HEK293 (cell line): ENCODE data around the gene ANKRD16.
A peak's percentile ranks its signal among the peaks of the same experiment; 100 is the strongest.

Experiments used
- CTCF ChIA-PET: fragments of 350-600 bp; formaldehyde crosslinking; extraction: SDS; loops from one replicate; lab custom pipeline; 2021; ENCODE audit warnings: antibody characterized with exemption; lab: Yijun Ruan, JAX
- POLR2A ChIA-PET: fragments of 300-600 bp; formaldehyde crosslinking; extraction: SDS; loops from one replicate; lab custom pipeline; 2020; ENCODE audit warnings: antibody characterized with exemption, inconsistent platforms; lab: Yijun Ruan, JAX
- H3K27ac ChIP-seq: fragments of 200-500 bp; sonication (Bioruptor generic); 2 replicates; pipeline ENCODE4 v1.5.1; 2014; ENCODE audit warnings: low read depth, low read length, control low read depth, inconsistent platforms; ENCODE audit errors: extremely low read depth
- H3K36me3 ChIP-seq, 2 experiments: fragments of 200-500 bp in 1 of 2; sonication (Bioruptor generic) in 1 of 2; 1 replicate in 1 of 2; 2 replicates in 1 of 2; pipeline ENCODE4 v1.5.1; 2014 to 2017; ENCODE audit warnings: inconsistent platforms in 2 of 2, low read length in 2 of 2; ENCODE audit not compliant: control insufficient read depth in 2 of 2, insufficient read depth in 1 of 2
- H3K4me1 ChIP-seq: fragments of 200-500 bp; sonication (Bioruptor generic); 2 replicates; pipeline ENCODE4 v1.5.1; 2014; ENCODE audit warnings: mild to moderate bottlenecking, low read length, inconsistent platforms; ENCODE audit not compliant: control insufficient read depth, insufficient read depth
- H3K4me3 ChIP-seq: 2 replicates; pipeline ENCODE4 v1.5.1; 2011; ENCODE audit warnings: low read depth, mild to moderate bottlenecking, control low read depth, low read length, moderate library complexity
- H3K9me3 ChIP-seq: fragments of 200-500 bp; sonication (Bioruptor generic); 2 replicates; pipeline ENCODE4 v1.5.1; 2014; ENCODE audit warnings: low read depth, low read length, inconsistent platforms; ENCODE audit not compliant: control insufficient read depth, insufficient read depth
- BCL11A ChIP-seq: fragments of 450-650 bp; formaldehyde crosslinking; IDR thresholded peaks from 2 replicates; pipeline ENCODE4 v1.5.1; 2016; ENCODE audit warnings: low read depth, missing biosample characterization, missing genetic modification characterization
- EGR2 ChIP-seq: fragments of 450-650 bp; formaldehyde crosslinking; IDR thresholded peaks from 2 replicates; pipeline ENCODE4 v1.5.1; 2016; ENCODE audit warnings: low read depth, missing biosample characterization, missing genetic modification characterization
- GLIS2 ChIP-seq: fragments of 450-650 bp; formaldehyde crosslinking; IDR thresholded peaks from 2 replicates; pipeline ENCODE4 v1.5.1; 2016; ENCODE audit warnings: missing biosample characterization, missing genetic modification characterization
- HOXA7 ChIP-seq: sonication (generic); formaldehyde crosslinking; IDR thresholded peaks from 2 replicates; pipeline ENCODE4 v1.8.1; 2022; ENCODE audit warnings: missing genetic modification reagents, borderline replicate concordance
- HOXD13 ChIP-seq: sonication (generic); formaldehyde crosslinking; IDR thresholded peaks from 2 replicates; pipeline ENCODE4 v1.8.0; 2022; ENCODE audit warnings: missing genetic modification reagents, borderline replicate concordance
- IKZF3 ChIP-seq: fragments of 450-650 bp; IDR thresholded peaks from 2 replicates; pipeline ENCODE4 v1.5.0; 2018; ENCODE audit warnings: missing biosample characterization, mild to moderate bottlenecking, missing genetic modification characterization, moderate library complexity
- MYNN ChIP-seq: fragments of 450-650 bp; formaldehyde crosslinking; IDR thresholded peaks from 2 replicates; pipeline ENCODE4 v1.5.1; 2016; ENCODE audit warnings: missing biosample characterization, missing genetic modification characterization, borderline replicate concordance
- OSR2 ChIP-seq: fragments of 450-650 bp; formaldehyde crosslinking; IDR thresholded peaks from 2 replicates; pipeline ENCODE4 v1.5.1; 2016; ENCODE audit warnings: missing biosample characterization, missing genetic modification characterization
- SETDB1 ChIP-seq: IDR thresholded peaks from one replicate; pipeline ENCODE4 v1.6.1; 2017; ENCODE audit warnings: mild to moderate bottlenecking, low read length, moderate library complexity, mixed read lengths; ENCODE audit not compliant: insufficient read length
- TRIM28 ChIP-seq: IDR thresholded peaks from 2 replicates; pipeline ENCODE4 v1.6.1; 2011; ENCODE audit warnings: low read length, control low read depth, borderline replicate concordance
- TSHZ1 ChIP-seq: fragments of 450-650 bp; formaldehyde crosslinking; IDR thresholded peaks from 2 replicates; pipeline ENCODE4 v1.5.1; 2016; ENCODE audit warnings: missing biosample characterization, missing genetic modification characterization, borderline replicate concordance
- ZBTB17 ChIP-seq: fragments of 450-650 bp; formaldehyde crosslinking; IDR thresholded peaks from 2 replicates; pipeline ENCODE4 v1.5.1; 2016; ENCODE audit warnings: missing biosample characterization, missing genetic modification characterization
- ZBTB20 ChIP-seq: fragments of 450-650 bp; formaldehyde crosslinking; IDR thresholded peaks from 2 replicates; pipeline ENCODE4 v1.5.1; 2016; ENCODE audit warnings: missing biosample characterization, missing genetic modification characterization
- ZFHX2 ChIP-seq: fragments of 450-650 bp; formaldehyde crosslinking; conservative IDR thresholded peaks from 2 replicates; pipeline ENCODE4 v1.5.1; 2016; ENCODE audit warnings: missing biosample characterization, missing genetic modification characterization
- ZNF148 ChIP-seq: fragments of 450-650 bp; formaldehyde crosslinking; IDR thresholded peaks from 2 replicates; pipeline ENCODE4 v1.5.0; 2017; ENCODE audit warnings: missing biosample characterization, missing genetic modification characterization, borderline replicate concordance
- ZNF214 ChIP-seq: fragments of 450-650 bp; formaldehyde crosslinking; IDR thresholded peaks from 2 replicates; pipeline ENCODE4 v1.5.1; 2017; ENCODE audit warnings: missing biosample characterization, mild to moderate bottlenecking, missing genetic modification characterization, borderline replicate concordance
- ZNF280D ChIP-seq: fragments of 450-650 bp; formaldehyde crosslinking; IDR thresholded peaks from 2 replicates; pipeline ENCODE4 v1.5.1; 2016; ENCODE audit warnings: missing biosample characterization, missing genetic modification characterization
- ZNF302 ChIP-seq: fragments of 450-650 bp; formaldehyde crosslinking; IDR thresholded peaks from 2 replicates; pipeline ENCODE4 v1.5.1; 2016; ENCODE audit warnings: missing biosample characterization, missing genetic modification characterization, low read depth
- ZNF354C ChIP-seq: fragments of 450-650 bp; formaldehyde crosslinking; IDR thresholded peaks from 2 replicates; pipeline ENCODE4 v1.5.1; 2016; ENCODE audit warnings: missing biosample characterization, missing genetic modification characterization, low read depth, borderline replicate concordance
- ZNF571 ChIP-seq: fragments of 450-650 bp; formaldehyde crosslinking; IDR thresholded peaks from 2 replicates; pipeline ENCODE4 v1.5.0; 2017; ENCODE audit warnings: missing biosample characterization, missing genetic modification characterization
- ZNF623 ChIP-seq: fragments of 450-650 bp; formaldehyde crosslinking; IDR thresholded peaks from 2 replicates; pipeline ENCODE4 v1.5.1; 2016; ENCODE audit warnings: missing biosample characterization, missing genetic modification characterization
- ZNF664 ChIP-seq: fragments of 450-650 bp; formaldehyde crosslinking; IDR thresholded peaks from 2 replicates; pipeline ENCODE4 v1.5.1; 2016; ENCODE audit warnings: missing biosample characterization, missing genetic modification characterization
- ZNF701 ChIP-seq: fragments of 450-650 bp; formaldehyde crosslinking; IDR thresholded peaks from 2 replicates; pipeline ENCODE4 v1.5.1; 2016; ENCODE audit warnings: missing biosample characterization, missing genetic modification characterization
- ZNF785 ChIP-seq: fragments of 450-650 bp; formaldehyde crosslinking; IDR thresholded peaks from 2 replicates; pipeline ENCODE4 v1.5.1; 2016; ENCODE audit warnings: missing biosample characterization, missing genetic modification characterization
- ZXDB ChIP-seq: fragments of 450-650 bp; formaldehyde crosslinking; IDR thresholded peaks from 2 replicates; pipeline ENCODE4 v1.5.1; 2016; ENCODE audit warnings: missing biosample characterization, missing genetic modification characterization
- TF ChIP-seq, protein P1 (sequence below): fragments of 450-650 bp; formaldehyde crosslinking; IDR thresholded peaks from 2 replicates; pipeline ENCODE4 v1.5.1; 2016; ENCODE audit warnings: missing biosample characterization, missing genetic modification characterization, low read depth

ANKRD16 gene

GRCh38 chr10:5890452-5890915, 791 bp upstream of the ANKRD16 start (continued):
- TF ChIP-seq ZNF280D (no peak), HOXD13 (CRISPR knock-in tag) (no peak), ZNF785 (tag by site-specific recombination) (no peak), ZNF701 (tag by site-specific recombination) (no peak), SETDB1 (no peak), GLIS2 (tag by site-specific recombination) (peak; percentile 85), EGR2 (tag by site-specific recombination) (peak; percentile 74), ZNF354C (no peak), HOXA7 (CRISPR knock-in tag) (no peak), ZBTB20 (tag by site-specific recombination) (no peak), ZNF664 (tag by site-specific recombination) (no peak), ZNF214 (tag by site-specific recombination) (no peak), ZNF148 (tag by site-specific recombination) (no peak), BCL11A (tag by site-specific recombination) (no peak), TRIM28 (no peak), ZFHX2 (tag by site-specific recombination) (peak; percentile 76)
- TF ChIP-seq, protein P1, sequence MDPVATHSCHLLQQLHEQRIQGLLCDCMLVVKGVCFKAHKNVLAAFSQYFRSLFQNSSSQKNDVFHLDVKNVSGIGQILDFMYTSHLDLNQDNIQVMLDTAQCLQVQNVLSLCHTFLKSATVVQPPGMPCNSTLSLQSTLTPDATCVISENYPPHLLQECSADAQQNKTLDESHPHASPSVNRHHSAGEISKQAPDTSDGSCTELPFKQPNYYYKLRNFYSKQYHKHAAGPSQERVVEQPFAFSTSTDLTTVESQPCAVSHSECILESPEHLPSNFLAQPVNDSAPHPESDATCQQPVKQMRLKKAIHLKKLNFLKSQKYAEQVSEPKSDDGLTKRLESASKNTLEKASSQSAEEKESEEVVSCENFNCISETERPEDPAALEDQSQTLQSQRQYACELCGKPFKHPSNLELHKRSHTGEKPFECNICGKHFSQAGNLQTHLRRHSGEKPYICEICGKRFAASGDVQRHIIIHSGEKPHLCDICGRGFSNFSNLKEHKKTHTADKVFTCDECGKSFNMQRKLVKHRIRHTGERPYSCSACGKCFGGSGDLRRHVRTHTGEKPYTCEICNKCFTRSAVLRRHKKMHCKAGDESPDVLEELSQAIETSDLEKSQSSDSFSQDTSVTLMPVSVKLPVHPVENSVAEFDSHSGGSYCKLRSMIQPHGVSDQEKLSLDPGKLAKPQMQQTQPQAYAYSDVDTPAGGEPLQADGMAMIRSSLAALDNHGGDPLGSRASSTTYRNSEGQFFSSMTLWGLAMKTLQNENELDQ (tag by site-specific recombination) = no peak

DNA sequence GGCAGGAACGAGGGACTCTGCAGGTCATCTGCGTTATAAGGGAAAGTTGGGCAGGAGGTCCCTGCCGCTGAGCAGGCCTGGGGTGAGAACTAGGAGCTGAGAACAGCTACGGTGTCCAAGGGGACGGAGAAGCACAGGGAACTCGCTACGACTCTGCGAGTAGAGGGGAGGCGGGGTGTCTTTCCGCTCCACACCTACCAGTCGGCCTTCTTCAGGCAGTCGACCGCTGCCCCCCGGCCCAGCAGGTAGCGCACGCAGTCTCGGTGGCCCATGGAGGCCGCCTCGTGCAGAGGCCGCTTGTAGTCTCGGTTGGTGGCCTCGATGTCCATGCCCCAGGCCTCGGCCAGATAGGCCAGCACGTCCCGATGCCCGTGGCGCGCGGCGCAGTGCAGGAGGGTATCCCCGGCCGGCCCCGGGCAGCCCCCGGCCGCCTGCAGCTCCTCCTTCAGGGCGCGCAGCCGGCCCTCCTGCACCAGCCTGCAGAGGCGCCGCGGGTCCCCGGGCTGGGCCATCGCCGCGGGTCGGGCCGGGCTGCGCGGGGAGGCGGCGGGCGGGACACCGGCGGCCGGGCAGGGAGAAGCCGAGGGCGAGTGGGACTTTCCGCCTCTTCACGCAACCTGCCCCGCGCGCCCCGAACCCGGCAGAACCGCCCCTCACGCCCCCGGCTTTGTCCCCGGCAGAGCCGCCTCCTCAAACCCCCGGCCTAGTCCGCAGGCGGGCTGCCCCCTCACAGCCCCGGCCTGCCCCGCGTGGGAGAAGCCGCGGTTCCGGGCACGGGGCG, 660 bp downstream of the ANKRD16 start:
- Histone ChIP-seq H3K9me3 (no peaks in the 10 kb centered on the region), H3K27ac (peak overlapping the region; percentile 85), H3K4me3 (peak overlapping the region; percentile 82), H3K36me3 (peaks cover 26 to 48% of the 10 kb centered on the region in 2 experiments), H3K4me1 (0 out of 2 replicates have a peak, but pooled peaks cover 4% of the 10 kb centered on the region)
- POLR2A ChIA-PET = interaction anchor here (0.9 to 2.1 kb wide), 17 partner anchors 7 to 513 kb away, joined by 3 to 35 read pairs (median 4); partner anchors contain the start of genes GDI2, PFKFB3 and TASOR2
- CTCF ChIA-PET = interaction anchor here (0.5 to 2.5 kb wide), 3 partner anchors 15 to 264 kb away, joined by 3 to 19 read pairs (median 8); no protein-coding TSS in a partner anchor
- TF ChIP-seq ZNF623 (tag by site-specific recombination) (no peak), OSR2 (tag by site-specific recombination) (no peak), IKZF3 (tag by site-specific recombination) (no peak), ZNF302 (tag by site-specific recombination) (no peak), ZXDB (tag by site-specific recombination) (peak; percentile 24; the same call in 1 of the 2 replicates), ZNF571 (tag by site-specific recombination) (no peak), TSHZ1 (tag by site-specific recombination) (no peak), MYNN (tag by site-specific recombination) (no peak), ZBTB17 (tag by site-specific recombination) (peak; percentile 69; the same call in 1 of the 2 replicates)
